NB4 (cell line): Measurements from ENCODE around the gene GABRB2.

Source experiments
- CTCF ChIP-seq: IDR thresholded peaks from one replicate; pipeline ENCODE4 v1.5.1; 2012; ENCODE audit warnings: low read depth, low read length
- MAX ChIP-seq: IDR thresholded peaks from 2 replicates; pipeline ENCODE4 v1.6.1; 2011; ENCODE audit warnings: low read depth, low read length
- MYC ChIP-seq: IDR thresholded peaks from 2 replicates; pipeline ENCODE4 v1.6.1; 2011; ENCODE audit warnings: low read depth, low read length
- POLR2A ChIP-seq: IDR thresholded peaks from 2 replicates; pipeline ENCODE4 v1.6.1; 2011; ENCODE audit warnings: mild to moderate bottlenecking; ENCODE audit not compliant: insufficient read length; ENCODE audit errors: extremely low read depth

GRCh38 chr5:161340012-161340411 lies 206.5 kb downstream of the GABRB2 start:
- TF ChIP-seq CTCF, result no peak
- no peak for TF ChIP-seq POLR2A
- TF ChIP-seq MYC, result no peak
- TF ChIP-seq MAX, result no peak
